Duodenal mucosa (tissue), 2 donors: Measurements from ENCODE around the gene COPE.
"Not testable (repeated sequence)": the region's sequence is repeated elsewhere in the genome, so short reads cannot be mapped to it uniquely, and the experiment has no call there.

ENCODE experiments used
- H3K27ac ChIP-seq: one replicate; pipeline ENCODE4 v1.7.0; 2013; ENCODE audit warnings: low read depth, low read length
- H3K27me3 ChIP-seq, 2 donors: one replicate each; pipeline ENCODE4 v1.7.0; 2013; ENCODE audit warnings: low read length in 2 of 2, control low read depth in 1 of 2; ENCODE audit not compliant: insufficient read depth in 2 of 2, control insufficient read depth in 1 of 2
- H3K36me3 ChIP-seq, 2 donors: one replicate each; pipeline ENCODE4 v1.7.0; 2013; ENCODE audit warnings: low read length in 2 of 2, control low read depth in 1 of 2; ENCODE audit not compliant: insufficient read depth in 2 of 2, control insufficient read depth in 1 of 2
- H3K4me1 ChIP-seq, 2 donors: one replicate each; pipeline ENCODE4 v1.7.0; 2013; ENCODE audit warnings: low read length in 2 of 2, control low read depth in 1 of 2; ENCODE audit not compliant: insufficient read depth in 2 of 2, control insufficient read depth in 1 of 2
- H3K4me3 ChIP-seq, 2 donors: one replicate each; pipeline ENCODE4 v1.7.0; 2013; ENCODE audit warnings: low read length in 2 of 2, low read depth in 1 of 2
- H3K9ac ChIP-seq, 2 donors: one replicate each; pipeline ENCODE4 v1.7.0; 2013; ENCODE audit warnings: low read length in 2 of 2, low read depth in 1 of 2
- H3K9me3 ChIP-seq, 2 donors: one replicate each; pipeline ENCODE4 v1.7.0; 2013; ENCODE audit warnings: low read length in 2 of 2, control low read depth in 1 of 2; ENCODE audit not compliant: control insufficient read depth in 1 of 2

COPE gene

DNA sequence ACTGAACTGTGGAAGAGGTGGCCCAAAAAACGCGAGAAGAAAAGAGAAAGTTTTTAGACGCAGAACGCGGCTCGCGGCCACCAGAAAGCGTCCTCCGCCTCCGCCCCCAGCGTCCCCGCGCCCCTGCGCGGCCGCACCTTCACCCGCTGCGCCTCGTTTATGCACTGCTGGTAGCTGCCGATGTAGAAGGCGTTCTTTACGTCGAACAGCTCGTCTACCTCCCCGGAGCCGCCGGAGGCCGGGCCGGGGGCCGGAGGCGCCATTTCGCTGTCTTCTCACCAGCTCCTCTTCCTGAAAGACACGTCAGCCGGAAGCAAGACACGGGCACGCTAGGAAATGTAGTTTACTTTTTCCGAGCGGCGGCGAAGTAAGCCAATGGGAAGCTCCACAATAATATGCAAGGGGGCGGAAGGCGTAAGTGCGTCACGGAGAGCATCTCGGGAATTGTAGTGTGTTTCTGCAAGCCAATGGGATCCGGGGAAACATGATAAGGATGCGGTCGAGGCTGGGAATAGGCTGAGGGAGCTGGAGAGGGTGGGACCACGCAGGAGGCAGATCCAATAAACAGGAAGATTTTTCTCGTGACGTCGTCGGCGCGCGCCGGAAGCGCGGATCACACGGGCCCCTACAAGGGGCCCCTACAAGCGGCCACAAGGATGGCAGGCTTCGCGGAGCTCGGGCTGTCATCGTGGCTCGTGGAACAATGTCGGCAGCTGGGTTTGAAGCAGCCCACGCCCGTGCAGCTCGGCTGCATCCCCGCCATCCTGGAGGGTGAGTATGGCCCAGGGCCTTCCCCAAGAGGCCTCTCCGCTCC is at the start of gene COPE, which contains the start of gene DDX49:
COPE (minus strand) TSS at position 302 of the 814 bp plus-strand sequence; CDS start at position 263, 39 bp downstream.
DDX49 (plus strand) TSS at position 630 of the 814 bp plus-strand sequence; CDS start at position 657, 27 bp downstream.
- H3K4me1 ChIP-seq, result peaks cover 7 to 29% of the 10 kb centered on the region in 2 donors

DNA sequence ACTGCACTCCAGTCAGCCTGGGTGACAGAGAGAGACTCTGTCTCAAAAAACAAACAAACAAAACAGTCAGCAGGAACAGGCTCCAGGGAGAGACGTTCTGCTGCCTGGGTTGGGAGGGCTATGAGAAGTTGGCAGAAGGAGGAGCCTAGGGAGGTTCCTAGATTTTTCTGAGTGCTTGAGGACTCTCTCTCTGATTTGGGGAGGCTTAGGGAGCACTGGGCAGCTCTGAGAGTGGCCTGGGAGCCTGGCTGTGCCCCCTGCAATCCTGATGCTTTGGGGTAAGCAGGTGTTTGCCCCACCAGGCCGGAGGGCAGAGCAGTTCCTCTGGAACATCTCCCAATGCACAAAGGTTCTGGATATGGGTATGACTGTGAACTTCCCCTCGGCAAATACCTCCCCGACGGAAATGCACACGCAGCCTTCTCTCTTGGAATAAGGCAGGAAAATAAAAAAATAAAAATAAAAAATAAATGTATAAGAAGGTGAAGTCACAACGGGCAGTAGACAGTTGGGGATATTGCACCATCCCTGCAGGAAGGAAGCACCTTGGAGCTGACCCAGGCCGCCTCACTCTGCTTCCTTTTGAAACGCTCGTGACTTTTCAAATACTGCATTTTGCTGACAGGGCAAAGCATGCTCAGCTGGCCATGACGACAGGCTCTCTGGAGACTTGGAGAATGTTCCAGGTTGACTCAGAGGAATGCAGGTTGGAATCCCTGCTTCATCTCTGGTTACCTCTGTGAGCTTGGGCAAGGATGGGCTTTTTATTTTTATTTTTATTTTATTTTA is 48.4 kb upstream of the COPE start:
- Histone ChIP-seq H3K4me1 (no peaks in the 10 kb centered on the region), H3K9me3 (no peaks in the 10 kb centered on the region), H3K27ac (peak overlapping the region; percentile 66), H3K4me3 (no peak overlapping the region), H3K9ac (no peak overlapping the region), H3K36me3 (no peaks in the 10 kb centered on the region), H3K27me3 (no peaks in the 10 kb centered on the region)

More for the DNA sequence above, at the start of gene COPE, which contains the start of gene DDX49:
- H3K9me3 ChIP-seq, result no peaks in the 10 kb centered on the region
- peak within 1 kb of the TSS; percentile 75 for H3K27ac ChIP-seq
- H3K27me3 ChIP-seq, result no peaks in the 10 kb centered on the region
- peaks cover 11 to 45% of the 10 kb centered on the region in 2 donors for H3K36me3 ChIP-seq
- peak within 1 kb of the TSS; percentile 100 for H3K4me3 ChIP-seq
- peak within 1 kb of the TSS; percentile 92 to 94 for H3K9ac ChIP-seq

DNA sequence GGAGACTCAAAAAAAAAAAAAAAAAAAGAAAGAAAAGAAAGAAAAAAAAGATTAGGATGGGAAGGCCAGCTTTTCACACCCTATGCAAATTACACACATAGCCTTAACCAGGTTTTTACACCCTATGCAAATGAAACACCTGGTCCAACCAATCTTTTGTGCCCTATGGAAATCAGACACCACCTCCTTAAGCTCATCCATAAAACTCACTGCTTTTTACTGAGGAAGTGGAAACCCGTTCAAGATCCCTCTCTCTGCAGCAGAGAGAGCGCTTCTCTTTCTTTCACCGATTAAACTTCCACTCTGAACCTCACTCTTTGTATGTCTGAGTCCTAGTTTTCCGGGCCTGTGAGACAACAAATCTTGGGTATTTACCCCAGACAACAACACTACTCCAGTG is 47.1 kb upstream of the COPE start:
- no peaks in the 10 kb centered on the region for H3K4me1 ChIP-seq
- no peaks in the 10 kb centered on the region for H3K9me3 ChIP-seq
- H3K27me3 ChIP-seq, result peaks cover 3 to 6% of the 10 kb centered on the region in 2 donors
- H3K27ac ChIP-seq, result no peak overlapping the region
- H3K4me3 ChIP-seq, result no peak overlapping the region
- no peak overlapping the region for H3K9ac ChIP-seq
- no peaks in the 10 kb centered on the region for H3K36me3 ChIP-seq

DNA sequence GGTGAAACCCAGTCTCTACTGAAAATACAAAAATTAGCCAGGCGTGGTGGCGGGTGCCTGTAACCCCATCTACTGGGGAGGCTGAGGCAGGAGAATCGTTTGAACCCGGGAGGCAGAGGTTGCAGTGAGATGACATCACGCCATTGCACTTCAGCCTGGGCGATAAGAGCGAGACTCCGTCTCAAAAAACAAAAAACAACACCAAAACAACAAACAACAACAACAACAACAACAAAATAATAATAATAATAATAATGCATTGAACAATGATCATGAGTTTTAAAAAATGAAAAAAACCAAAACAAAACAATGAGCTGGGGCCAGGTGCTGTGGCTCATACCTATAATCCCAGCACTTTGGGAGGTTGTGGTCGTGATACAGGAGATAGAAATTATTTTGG is 44.9 kb upstream of the COPE start:
- no peaks in the 10 kb centered on the region for H3K9me3 ChIP-seq
- no peak overlapping the region for H3K9ac ChIP-seq
- no peak overlapping the region for H3K27ac ChIP-seq
- peaks cover 3 to 6% of the 10 kb centered on the region in 2 donors for H3K27me3 ChIP-seq
- no peaks in the 10 kb centered on the region for H3K4me1 ChIP-seq
- no peak overlapping the region for H3K4me3 ChIP-seq
- H3K36me3 ChIP-seq, result no peaks in the 10 kb centered on the region

DNA sequence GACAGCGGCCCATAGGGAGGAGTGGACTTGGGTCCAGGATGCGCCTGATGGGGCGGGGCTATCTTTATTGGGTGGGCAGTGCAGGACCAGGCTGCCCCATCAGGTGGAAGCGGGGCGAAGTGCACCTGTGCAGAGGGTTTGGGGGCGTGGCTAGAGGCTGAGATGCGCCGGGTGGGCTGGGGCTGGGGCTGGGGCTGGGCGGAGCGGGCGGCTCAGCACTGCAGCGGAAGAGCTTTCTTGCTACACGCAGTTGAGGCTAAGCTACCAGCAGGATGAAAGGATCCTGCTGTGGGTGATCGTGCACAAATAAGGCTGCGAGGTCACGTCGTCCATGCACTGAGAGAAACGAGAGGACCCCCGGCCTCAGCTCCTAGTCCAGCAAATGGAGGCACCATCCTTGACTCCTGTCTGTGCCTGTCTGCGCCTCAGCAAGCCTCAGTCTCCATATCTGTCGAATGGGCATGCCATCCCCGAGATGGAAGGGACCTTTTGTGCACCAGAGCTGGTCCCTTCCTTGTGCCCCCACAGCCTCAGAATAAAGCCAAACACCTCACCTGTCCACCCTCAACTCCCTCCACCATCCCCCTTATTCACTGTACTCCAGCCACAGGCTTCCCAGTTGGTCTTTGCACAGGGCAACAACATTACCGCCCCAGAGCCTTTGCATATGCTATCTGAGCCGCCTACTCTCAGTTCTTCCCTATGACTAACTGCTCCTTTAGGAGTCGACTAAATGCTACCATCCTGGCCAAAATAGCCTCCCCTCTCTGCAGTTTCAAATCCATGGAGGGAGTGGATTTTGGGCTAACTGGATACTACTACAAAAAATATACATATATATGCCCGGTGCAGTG is 42.8 kb upstream of the COPE start:
- H3K4me1 ChIP-seq, result no peaks in the 10 kb centered on the region
- H3K4me3 ChIP-seq, result no peak overlapping the region
- no peak overlapping the region for H3K27ac ChIP-seq
- H3K9ac ChIP-seq, result no peak overlapping the region
- H3K27me3 ChIP-seq, result peaks cover 3 to 6% of the 10 kb centered on the region in 2 donors
- no peaks in the 10 kb centered on the region for H3K9me3 ChIP-seq
- H3K36me3 ChIP-seq, result no peaks in the 10 kb centered on the region

DNA sequence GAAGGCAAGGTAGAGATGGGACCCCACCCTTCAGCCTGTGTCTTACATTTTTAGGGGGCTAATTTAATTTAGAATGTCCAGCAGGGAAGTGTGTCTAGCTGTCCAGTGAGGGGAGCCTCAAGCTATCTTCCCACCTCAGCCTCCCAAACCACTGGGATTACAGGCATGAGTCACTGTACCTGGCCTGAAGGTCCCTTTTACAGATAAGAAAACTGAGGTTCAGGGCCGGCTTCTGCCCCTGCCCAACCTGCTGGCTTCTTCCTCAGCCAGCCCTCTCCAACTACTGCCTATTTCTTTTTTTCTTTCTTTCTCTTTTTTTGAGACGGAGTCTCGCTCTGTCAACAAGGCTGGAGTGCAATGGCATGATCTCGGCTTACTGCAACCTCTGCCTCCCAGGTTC is 41.2 kb upstream of the COPE start:
- Histone ChIP-seq H3K4me1 (no peaks in the 10 kb centered on the region), H3K27ac (no peak overlapping the region), H3K36me3 (no peaks in the 10 kb centered on the region), H3K27me3 (peaks cover 3 to 6% of the 10 kb centered on the region in 2 donors), H3K4me3 (no peak overlapping the region), H3K9me3 (no peaks in the 10 kb centered on the region), H3K9ac (no peak overlapping the region)

DNA sequence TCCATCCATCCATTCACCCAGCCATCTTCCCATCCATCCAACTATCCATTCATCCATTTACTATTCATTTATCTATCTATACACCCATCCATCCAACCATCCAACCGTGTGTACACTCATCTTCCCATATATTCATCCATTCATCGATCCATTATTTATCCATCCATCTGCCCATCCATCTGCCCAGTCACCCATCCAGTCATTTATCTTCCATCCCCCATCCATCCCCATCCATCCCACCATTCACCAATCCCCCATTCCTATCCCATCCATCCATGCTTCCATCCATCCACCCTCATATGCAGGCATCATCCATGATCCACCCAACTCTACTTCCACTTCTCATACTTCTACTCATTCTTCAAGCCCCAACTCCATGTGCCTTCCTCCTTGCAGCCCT is 35.9 kb upstream of the COPE start:
- Histone ChIP-seq H3K4me1 (no peaks in the 10 kb centered on the region), H3K36me3 (no peaks in the 10 kb centered on the region), H3K9ac (no peak overlapping the region), H3K4me3 (no peak overlapping the region), H3K27ac (no peak overlapping the region), H3K9me3 (no peaks in the 10 kb centered on the region), H3K27me3 (no peaks in the 10 kb centered on the region)

DNA sequence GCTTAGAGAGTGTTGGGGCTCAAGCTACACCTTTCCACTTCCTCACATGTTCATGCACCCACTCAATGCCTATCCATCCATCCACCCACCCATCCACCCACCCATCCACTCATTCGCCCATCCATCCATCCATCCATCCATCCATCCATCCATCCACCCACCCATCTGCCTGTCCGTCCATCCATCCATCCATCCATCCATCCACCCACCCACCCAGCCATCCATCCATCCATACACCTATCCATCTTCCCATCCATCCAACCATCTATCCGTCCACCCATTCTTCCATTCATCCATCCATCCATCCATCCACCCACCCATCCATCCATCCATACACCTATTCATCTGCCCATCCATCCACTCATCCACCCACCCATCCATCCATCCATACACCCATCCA is 34.9 kb upstream of the COPE start:
- no peaks in the 10 kb centered on the region for H3K27me3 ChIP-seq
- H3K4me3 ChIP-seq, result no peak overlapping the region
- no peaks in the 10 kb centered on the region for H3K36me3 ChIP-seq
- no peaks in the 10 kb centered on the region for H3K4me1 ChIP-seq
- H3K9me3 ChIP-seq, result no peaks in the 10 kb centered on the region
- no peak overlapping the region for H3K27ac ChIP-seq
- H3K9ac ChIP-seq, result no peak overlapping the region

DNA sequence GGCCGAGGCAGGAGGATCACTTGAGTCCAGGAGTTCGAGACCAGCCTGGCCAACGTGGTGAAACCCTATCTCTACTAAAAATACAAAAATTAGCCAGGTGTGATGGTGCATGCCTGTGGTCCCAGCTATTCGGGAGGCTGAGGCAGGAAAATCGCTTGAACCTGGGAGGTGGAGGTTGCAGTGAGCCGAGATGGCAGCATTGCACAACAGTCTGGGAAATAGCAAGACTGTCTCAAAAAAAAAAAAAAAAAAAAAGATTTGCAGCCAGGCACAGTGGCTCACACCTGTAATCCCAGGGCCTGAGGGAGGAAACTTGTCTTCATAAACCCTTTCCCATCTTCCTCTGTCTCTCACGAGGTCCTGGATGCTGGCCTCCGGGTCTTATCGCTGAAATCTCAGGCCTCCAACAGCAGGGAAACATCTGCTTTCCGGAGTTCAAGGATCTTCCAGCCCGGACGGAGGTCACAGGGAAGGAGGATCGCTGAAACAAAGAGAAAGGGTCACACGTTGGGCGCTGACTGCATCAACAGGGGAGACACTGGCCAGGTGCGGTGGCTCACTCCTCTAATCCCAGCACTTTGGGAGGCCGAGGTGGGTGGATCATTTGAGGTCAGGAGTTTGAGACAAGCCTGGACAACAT is 33.3 kb upstream of the COPE start:
- H3K4me3 ChIP-seq, H3K27ac ChIP-seq, H3K4me1 ChIP-seq, H3K36me3 ChIP-seq, H3K9me3 ChIP-seq, H3K9ac ChIP-seq, H3K27me3 ChIP-seq: not testable (repeated sequence)
